SHP77 treated with DMSO at 0.1 percent for 48 hours (cell line): ENCODE measurements around the gene AURKA.
A peak's percentile ranks its signal among the peaks of the same experiment; 100 is the strongest.
"Not testable (repeated sequence)": the region's sequence is repeated elsewhere in the genome, so short reads cannot be mapped to it uniquely, and the experiment has no call there.

Experiments
- DNase-seq: peaks from one replicate; lab custom pipeline; 2025; lab: John Stamatoyannopoulos, UW

Gene AURKA

DNA sequence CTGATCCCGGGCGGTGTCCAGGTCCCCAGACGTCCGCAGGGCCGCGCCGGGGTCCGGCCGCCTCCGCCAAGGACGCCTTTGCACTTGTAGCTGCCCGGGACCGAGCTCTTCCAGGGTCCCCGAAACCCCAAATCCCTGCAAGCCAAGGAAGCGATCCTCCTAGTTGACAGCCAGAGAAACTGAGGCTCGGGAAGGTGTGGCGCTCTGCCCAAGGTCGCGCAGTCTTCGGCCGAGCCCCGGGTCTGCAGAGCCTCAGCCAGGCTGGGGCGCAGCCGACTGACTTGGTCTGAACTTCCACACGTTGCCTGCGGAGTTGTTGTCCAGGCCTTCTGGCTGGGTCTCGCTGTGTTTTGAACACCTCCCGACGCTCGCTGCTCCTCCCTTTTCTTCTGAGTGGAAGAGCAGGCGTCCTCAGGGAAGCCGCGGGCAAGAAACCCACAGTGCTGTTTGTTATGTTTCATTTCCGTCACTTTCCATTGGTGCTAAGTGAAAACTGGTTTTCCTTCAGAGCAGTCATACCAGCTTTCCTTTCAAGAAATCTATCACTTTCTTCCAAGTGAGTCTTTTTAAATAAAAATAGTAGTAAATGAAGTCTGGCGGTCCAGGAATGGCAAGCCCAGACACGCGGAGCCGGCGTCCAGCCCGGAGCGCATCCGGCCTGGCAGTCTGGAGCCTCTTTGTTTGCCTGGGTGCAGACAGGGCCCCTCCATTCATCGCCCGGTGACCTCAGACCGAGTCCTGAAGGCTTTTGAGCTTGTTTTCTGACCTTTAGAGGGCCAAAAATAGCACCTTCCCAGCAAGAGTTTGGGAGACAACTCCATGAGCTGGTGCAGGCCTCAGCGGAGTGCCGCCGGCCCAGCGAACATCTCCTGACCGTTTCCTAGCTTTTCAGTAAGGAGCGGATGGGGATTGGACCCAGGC is 32.5 kb downstream of the AURKA start:
- DNase-seq: peak; percentile 68

DNA sequence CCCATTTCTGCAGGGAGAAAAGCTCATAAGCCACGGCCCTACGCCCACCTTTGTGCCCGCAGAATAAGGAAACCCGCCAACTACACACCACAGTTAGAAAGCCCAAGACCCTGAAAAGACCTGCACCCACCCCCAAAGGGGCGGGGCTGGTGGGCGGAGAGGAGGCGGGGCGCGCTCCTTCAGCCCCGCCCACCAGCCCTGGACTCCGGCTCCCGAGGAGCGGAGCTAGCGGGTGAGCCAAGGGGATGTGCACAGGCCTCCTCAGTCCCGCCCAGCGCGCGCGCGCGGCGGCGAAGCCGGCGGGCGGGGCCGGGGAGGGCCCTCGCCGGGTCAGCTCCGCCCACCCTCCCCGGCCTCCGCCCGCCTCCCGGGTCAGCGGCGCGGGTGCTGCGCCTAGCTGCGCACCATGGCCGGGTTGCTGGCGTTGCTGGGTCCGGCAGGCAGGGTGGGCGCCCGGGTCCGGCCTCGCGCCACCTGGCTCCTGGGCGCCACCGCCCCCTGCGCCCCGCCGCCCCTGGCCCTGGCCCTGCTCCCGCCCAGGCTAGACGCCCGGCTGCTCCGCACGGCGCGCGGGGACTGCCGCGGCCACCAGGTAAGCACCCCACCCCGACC is 33.3 kb downstream of the AURKA start, which contains the start of gene FAM210B:
TSS of gene FAM210B (plus strand) at position 375 of the 612 bp plus-strand sequence. CDS start at position 407, 32 bp downstream.
- DNase-seq: peak; percentile 80

DNA sequence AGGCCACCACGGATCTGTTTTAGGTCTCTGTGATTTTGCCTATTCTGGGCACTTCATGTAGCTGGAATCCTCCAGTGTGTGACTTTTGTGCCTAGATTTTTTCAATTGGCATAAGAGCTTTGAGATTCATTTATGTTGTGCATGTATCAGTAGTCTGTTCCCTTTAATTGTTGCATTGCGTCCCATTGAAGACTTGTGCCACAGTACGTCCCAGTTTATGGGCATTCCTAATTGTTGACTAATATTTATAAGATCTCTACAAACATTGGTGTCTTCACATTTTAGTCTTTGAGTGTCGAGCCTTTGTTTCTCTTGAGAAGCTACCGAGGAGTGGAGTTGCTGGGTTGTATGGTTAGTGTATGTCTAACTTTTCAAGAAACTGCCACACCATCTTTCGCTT is 33.9 kb downstream of the AURKA start:
- no peak for DNase-seq

DNA sequence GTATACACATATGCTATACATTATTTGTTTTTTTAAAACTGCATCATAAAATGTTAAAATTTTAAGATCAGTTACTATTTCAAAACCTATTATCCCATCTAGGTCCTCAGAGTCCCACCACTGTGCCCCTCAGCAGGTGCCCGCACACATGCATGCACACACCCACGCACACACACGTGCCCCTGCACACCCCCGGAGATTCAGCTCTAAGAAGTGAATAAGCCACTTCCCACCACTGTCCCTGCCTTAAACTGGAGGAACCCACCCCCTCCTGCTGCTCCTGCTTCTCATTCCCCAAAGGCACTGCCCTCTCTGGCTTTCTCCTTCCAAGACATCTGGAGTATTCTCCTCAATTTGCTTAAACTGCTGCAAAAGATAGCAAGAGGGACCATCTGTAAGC is 38.7 kb downstream of the AURKA start:
- DNase-seq: no peak

DNA sequence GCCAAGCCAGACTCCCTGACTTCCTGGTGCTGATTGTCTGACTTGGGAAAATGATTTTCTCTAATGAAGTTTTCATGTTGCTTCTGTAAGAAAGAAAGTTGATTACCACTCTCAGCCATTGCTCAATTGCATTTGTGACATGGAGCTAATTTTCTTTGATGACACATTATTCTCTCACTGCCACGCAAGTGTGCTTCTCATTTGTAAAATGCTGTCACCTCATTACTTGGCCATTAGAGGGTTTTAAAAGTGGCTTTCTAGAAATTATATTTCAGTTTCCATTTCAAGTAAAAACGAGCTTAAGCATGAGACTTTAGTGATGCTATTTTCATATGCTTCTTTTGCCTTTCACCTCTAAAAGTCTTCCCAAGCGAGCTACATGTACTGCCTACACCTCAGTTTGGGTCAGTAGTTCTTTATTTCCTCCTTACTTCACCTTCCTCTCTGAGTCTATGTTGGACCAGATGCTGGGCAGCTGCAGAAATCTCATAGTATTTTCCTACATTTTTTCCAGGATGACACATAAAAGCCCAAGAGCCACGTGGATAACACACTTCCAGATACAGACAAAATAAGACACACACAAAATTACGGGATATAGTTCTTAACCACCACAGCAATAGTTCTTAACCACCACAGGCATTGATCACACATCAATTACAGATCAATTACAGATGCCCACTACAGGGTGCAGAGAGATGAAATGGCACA is 39.5 kb downstream of the AURKA start:
- no peak for DNase-seq

DNA sequence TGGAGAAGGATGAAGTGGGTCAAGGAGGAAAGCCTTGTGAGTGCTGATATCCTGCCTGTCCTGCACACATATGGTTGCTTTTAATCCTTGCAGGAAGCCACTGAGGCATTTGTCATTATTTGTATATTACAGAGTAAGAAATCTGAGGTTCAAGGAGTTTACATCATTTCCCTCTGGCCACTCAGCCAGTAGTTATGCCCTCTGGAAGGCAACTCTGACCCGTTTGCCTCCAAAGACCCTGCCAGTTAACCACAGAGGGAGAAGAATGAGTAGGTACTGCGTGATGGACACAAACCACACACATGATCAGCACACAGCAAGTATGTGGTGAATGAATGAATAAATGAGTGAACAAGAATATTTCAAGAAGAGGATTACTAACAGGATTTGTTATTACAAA is 41.2 kb downstream of the AURKA start:
- no peak for DNase-seq

DNA sequence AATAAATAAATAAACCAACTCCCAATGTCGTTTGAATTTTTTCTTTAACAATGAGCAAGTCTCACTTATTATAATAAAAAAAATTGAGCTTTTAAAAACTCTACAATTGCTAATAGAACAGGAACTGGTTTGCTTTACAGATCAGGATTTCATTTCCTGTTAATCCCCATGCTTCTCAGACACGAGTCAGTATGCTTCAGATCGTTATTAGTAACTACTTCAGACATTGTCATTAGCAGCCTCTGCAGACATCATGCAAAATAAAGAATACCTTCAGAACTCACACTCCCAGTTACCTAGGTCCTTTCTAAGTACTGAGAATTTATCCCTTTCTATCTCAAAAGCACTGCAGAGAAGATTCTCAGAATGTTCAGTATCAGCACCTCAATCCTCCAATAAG is 43.3 kb downstream of the AURKA start:
- DNase-seq: no peak

DNA sequence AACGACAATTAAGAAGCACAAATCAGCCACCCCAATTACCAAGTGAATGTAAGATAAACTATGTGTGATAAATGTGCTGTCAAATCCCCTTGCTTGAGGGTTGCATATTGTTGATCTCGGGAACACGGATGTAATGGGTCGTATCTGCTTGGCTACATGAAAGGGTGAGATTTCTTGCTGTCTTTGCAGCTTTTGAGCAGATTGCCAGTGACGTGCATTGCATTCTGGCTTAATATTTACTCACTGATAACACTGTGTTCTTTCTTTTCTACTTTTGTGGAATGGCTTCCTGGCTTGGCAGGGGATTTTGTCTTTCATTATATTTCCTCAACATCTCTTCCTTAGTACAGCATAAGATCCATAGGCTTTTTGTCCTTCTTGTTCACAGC is 43.7 kb downstream of the AURKA start:
- no peak for DNase-seq

DNA sequence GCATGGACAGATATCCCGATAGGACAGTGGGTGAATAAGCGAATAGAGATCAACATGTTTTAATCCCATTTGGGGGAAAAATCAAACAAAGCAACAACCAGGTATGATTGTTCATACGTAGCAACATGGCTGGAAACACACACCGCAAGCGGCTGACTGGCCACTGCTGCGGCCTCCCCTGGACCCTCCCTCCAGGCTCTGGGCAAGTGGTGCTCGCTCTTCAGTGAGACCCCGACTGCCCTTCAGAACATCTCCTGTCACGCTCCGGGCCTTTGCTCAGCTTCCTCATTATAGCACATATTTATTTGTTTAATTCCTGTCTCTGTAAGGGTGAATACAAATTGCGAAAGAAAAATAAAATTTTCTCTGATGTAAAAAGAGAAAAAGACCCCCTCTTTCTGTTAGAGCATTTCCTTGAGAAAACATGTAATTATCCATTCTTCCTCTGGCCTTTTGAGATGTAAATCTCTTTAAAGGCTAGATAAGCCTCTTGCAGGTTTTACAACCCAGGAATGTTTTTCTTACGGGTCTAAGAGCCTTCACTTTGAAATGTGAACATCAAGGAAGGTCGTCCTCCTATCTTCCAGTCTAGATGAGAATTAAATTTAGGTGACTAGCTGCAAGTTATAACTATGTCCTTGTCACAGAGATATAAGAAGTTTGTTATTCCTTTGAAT is 44.2 kb downstream of the AURKA start:
- no peak for DNase-seq

DNA sequence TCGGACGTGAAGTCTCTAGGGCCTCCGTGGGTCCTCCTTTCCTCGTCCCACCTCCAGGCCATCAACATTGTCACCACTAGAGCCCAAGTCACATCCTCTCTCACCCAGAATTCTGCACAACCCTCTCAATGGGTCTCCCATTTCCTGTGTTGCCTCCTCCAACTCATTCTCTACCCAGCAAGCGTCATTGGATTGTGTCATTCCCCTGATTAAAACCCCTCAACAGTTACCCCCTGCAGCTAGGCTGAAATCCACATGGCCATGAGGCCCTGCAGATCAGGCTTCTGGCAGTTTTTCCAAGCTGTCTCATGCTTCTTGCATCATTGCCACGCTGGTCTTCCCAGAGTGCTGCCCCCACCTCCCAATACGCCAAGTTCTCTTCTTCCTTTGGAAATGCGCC is 46.1 kb downstream of the AURKA start:
- DNase-seq: no peak

DNA sequence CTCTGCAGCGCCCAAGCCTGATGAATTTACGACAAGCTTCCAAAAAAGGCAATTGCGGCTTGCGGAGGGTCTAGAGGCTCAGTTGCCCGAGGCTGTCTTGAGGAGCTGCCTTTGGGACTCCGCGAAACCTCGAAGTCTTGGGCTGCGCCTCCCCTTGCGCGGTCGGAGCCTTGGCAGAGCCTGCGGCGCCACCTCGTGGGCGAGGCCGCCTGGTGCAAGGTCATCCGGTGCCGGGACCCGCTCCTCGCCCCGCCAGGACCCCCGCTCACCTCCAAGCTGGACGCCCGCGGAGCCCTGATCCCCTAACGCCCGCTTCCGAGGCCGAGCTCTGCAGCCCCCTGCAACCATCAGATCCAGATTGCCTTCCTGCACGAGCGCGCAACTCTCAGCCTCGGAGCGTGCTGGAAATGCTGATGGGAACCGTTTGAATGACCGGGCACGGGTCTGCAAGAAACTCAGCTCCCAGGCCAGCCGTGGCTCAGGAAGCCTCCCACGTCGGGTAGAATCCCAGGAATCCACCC is 48.1 kb downstream of the AURKA start:
- DNase-seq: no peak

DNA sequence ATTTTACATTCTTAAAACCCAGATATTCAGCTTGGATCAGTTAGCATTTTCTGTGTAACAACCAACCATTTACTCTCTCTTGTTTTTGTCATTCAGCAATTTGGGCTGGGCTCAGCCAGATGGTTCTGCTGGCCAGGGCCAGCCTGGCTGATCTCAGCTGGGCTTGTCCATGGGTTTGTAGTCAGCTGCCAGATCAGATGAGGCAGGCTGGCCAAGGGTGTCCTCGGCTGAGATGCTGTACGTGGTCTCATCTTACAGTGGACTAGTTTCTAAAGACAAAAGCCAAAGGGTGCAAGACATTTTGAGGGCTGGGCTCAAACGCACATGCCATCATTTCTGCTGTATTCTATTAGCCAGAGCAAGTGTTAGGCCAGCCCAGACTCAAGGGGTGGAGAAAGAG is 49.2 kb downstream of the AURKA start:
- DNase-seq: no peak

DNA sequence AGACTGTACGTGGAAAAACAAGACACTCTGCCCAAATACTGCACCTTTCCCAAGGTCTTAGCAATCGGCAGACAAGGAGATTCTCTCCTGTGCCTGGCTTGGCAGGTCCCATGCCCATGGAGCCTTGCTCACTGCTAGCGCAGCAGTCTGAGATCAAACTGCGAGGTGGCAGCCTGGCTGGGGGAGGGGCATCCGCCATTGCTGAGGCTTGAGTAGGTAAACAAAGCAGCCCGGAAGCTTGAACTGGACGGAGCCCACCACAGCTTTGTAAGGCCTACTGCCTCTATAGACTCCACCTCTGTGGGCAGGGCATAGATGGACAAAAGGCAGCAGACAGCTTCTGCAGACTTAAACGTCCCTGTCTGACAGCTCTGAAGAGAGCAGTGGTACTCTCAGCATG is 55.3 kb downstream of the AURKA start:
- not testable (repeated sequence) for DNase-seq

DNA sequence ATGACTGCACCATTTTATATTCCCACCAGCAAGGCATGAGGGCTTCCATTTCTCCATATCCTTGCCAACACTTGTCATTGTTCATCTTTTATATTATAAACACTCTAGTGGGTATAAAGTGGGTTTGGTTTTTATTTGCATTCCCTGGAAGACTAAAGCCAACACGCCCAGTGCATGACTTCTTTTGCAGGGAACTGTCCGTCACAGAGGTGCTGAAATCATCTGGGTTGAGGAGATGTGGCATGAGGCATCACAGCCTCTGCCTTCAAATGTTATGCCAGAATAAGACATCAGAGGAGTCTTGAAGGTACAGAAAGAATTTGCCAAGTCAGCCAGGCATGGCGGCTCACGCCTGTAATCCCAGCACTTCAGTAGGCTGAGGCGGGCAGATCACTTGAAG is 63.2 kb downstream of the AURKA start:
- DNase-seq: no peak

DNA sequence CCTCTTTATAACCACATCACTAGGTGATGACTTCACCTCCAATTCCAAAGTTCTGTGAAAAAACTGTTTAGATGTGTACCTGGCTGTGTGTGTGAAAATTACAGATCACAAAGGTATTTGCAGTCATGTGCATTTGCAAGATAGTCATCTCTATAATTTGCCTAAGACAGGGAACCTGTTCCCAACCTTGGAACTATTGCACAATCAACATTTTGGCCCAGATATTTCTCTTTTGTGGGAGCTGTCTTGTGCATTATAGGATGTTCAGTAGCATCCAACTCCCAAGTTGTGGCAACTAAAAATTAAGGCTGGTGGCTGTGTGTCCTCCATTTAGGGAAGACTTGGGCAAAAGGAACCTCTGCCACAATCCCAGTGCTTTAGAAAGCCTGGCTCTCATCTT is 67.2 kb downstream of the AURKA start:
- DNase-seq: no peak

DNA sequence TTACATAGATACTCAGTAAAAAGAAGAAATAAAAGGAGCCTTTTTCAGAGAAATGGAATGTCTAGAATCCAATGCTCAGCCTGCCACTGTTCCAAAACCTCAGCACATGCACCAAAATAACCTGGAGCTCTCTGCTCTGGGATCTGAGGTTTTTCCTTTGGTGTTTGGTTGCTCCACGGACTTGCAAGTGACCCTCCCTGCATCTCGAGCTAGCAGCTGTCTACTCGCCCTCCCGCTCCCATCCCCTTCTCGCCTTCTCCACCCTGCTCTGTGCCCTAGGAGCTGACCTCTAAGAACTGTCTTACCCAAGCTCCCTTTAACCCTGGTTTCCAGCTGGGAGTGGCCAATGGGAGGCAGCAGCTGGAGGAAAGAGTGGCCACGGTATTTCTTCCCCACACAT is 68.4 kb downstream of the AURKA start:
- no peak for DNase-seq

DNA sequence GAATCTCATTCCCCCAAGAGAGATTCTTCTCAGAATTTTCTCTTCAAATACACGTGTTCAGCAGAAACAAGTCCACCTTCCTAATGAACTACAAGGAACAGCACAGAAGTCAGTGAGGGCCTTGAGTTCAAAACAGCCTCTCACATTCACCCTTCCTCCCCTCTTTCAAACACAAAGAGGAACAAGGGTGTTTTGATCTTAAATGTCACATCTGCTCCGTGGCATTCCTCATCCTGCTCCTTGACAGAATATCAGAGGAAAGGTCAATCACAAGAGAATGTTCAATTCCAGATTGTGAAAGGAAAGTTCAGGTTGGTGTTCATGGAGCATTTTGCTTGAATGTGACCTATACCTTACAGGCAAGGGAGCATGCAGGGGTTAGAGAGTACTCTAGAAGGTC is 68.8 kb downstream of the AURKA start:
- DNase-seq: no peak

DNA sequence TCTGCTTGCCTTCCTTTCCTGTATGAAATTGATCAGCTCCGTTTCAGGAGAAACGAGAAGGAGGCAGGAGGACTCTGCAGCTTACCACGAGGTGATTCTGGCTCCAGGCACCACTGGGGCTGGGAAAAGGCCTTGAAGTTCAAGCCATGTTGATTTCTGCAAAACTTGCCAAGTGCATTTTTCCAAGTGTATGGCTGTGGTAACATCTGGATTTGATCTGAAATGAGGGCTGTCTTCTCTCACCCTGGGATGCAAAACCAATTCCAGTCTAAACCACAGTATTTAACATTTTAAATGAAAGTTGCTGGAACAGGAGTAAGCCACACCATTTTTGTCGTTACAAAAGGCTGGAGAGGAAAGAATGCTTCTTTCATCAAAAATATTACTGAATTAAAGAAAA is 69.3 kb downstream of the AURKA start:
- no peak for DNase-seq
